ENCODE data around the gene CES3.

CES3 gene

GRCh38 chr16:66961065-66961744, at the start of gene CES3:
Gene CES3 (plus strand): TSS chr16:66961266. CDS start chr16:66961308, 42 bp downstream.
- no peak for DNase-seq (ENCODE audit: low read depth, low spot score)

GRCh38 chr16:66911801-66912200, 49.3 kb upstream of the CES3 start:
- DNase-seq (ENCODE audit: low read depth, low spot score): no peak

DNA sequence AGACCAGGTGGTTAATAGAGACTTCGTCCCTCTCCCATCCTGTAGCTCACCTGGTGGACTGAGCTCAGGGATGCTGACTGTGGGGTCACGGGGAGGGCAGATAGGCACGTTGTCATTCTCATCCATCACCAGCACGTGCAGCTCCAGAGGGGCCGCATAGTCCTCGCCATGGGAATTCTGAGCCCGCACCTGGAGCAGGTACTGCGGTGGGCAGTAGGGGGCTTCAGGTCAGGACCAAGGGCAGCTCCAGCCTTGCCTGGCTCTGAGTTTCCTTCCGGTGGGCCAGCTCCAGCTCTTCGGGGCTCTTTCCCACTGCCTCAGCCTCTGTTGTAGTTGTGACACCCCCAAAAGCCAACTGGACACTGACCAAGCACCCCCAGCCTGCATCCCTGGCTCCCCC, 48.0 kb upstream of the CES3 start:
- DNase-seq (ENCODE audit: low read depth, low spot score): no peak

DNA sequence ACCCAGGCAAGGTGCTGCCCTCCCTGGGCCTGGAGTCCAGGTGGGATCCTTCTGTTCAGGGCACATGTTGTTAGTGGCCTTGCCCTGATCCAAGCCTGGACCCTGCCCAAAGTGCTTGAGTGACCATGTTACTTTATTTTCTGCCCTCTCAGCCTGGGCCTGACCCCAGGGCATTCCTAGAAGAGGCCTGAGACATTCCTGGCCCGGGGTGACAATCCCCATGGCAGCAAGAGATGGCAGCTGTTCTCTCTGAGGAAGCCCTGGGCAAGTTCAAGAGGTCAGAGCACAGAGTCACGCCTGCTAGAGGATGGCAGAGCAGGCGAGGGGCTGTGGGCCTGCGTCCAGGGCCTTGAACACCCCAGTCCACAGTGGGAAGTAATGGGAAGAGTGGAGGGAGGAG, 47.4 kb upstream of the CES3 start:
- no peak for DNase-seq (ENCODE audit: low read depth, low spot score)

- no peak for DNase-seq (ENCODE audit: low read depth, low spot score)
Measured at GRCh38 chr16:66914541-66914940, 46.5 kb upstream of the CES3 start.

DNA sequence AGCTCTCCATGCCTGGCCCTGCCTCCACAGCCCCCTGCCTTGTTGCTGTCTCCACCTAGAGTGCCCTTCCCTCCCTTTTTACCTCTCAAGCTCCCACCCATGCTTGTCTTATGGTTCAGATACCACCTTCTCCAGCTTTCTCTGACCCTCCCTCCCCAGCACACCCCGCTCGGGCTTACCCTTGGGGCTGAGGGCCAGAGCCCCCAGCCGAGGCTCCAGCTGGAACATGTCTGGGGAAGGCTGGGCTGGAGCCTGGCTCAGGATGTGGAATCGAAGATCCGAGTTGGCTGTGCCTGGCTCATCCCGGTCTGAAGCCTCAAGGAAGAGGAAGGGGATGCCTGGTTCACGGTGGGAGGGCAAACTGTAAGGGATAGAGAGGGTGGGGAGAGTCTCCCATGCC, 46.0 kb upstream of the CES3 start:
- DNase-seq (ENCODE audit: low read depth, low spot score): no peak

- no peak for DNase-seq (ENCODE audit: low read depth, low spot score)
Measured at GRCh38 chr16:66916518-66916917, 44.5 kb upstream of the CES3 start.

DNA sequence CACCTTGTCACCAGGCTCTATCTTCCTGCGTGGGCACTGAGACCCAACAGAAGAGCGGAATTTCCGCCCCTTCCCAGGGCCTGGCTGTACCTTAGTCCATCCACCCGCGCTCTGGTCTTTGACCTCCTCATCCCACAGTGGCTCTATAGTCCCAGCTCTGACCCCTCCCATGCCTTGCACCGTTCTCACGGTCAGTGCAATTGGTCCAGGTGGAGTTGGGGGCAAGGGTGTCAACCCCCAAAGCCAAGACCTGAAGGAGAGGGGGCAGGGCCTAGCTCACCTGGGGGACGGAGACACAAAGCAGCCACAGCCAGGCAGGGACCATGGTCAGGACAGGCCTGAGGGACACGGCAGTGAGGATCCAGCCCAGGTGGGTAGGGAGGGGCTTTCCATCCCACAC, 43.3 kb upstream of the CES3 start:
- no peak for DNase-seq (ENCODE audit: low read depth, low spot score)

GRCh38 chr16:66918355-66918754, 42.7 kb upstream of the CES3 start:
- no peak for DNase-seq (ENCODE audit: low read depth, low spot score)

GRCh38 chr16:66918803-66919568, 42.1 kb upstream of the CES3 start, which contains the start of gene CDH16:
Gene CDH16 (minus strand): TSS chr16:66918885. CDS start chr16:66918065, 820 bp downstream.
- no peak for DNase-seq (ENCODE audit: low read depth, low spot score)

GRCh38 chr16:66919569-66920298, 41.3 kb upstream of the CES3 start:
- DNase-seq (ENCODE audit: low read depth, low spot score): no peak

GRCh38 chr16:66920299-66920590, 40.8 kb upstream of the CES3 start:
- DNase-seq (ENCODE audit: low read depth, low spot score): no peak

DNA sequence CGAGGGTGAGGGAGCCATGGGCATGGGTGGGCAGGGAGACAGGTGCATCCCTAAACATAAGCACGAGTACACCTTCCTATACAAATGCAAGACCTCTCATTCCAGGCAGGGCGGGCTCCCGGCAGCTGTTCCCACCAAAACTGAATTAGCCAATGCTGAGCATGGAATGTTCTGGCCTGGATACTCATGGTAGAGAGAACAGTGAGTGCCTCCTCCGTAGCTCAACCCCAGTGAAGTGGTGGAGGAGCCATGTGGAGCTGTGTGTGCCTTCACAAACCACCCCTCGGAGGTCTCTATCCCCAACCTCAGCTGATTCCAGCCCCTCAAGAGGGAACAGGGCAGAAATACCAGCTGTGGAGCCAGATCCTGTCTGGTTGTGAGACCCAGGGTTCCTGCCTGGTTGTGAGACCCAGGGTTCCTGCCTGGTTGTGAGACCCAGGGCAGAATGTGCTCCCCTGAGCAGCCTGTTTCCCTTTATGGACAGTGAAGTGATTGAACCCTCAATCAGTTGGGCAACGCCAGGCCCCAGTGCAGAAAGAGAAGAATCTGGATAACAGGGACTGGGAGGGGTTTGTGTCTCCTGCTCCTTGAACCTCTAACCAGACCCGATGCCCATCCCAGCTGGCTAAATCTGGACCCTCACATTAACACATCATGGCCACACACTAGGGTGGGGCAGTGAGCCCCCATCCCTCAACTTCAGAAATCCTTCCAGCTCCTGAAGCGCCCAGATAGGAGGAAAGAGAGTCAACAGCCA, 40.0 kb upstream of the CES3 start:
- no peak for DNase-seq (ENCODE audit: low read depth, low spot score)

DNA sequence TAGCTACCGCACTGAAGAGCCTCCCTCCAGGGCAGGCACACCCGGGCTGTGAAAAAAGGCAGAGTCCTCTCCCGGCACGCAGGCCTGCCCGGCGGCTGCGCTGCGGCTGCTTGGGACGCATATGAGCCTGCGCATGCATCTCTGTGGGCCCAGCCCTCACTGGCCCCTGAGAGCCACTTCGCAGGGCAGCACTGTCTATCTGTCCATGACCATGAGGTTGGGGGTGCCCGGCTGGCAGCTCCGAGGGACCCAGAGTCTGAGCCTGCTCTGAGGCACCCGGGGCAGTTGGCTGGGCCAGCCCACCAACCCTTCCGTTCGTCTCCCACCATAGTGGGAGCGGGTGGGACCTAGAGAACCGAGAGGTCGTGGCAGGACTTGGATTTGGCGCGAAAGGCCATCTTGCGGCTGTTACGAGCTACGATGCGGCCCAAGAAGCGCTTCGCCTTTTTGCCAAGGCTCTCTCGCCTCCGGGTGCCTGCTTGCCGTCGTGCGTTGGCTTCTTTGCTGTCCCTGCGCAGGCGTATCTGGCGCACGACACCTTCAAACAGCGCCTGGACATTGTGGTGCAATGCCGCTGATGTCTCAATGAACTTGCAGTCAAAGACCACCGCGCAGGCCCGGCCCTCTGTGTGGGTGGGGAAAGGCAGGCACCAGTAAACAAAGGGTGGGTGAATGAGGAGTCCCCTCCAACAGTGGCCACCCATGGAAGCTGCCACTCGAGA, 39.2 kb upstream of the CES3 start:
- DNase-seq (ENCODE audit: low read depth, low spot score): no peak

DNA sequence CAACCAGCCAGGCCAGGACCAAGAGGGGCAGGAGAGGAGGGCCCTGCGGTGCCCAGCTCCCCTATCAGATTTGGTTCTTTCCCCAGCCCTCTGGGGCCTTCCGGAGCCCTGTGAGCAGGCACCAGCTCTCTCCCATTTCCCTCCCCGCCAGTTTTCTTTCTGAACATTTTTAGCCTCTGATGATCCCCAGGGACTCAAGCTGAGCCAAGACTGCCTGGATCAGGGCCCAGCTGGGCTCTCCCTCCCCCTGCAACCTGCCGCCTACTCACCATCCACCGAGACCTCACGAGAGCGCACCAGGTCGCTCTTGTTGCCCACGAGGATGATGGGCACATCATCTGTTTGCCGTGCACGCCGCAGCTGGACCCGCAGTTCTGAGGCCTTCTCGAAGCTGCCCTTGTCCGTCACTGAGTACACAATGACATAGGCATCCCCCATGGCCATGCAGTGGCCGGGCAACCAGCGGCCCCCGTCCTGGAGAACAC, 37.8 kb upstream of the CES3 start:
- no peak for DNase-seq (ENCODE audit: low read depth, low spot score)

DNA sequence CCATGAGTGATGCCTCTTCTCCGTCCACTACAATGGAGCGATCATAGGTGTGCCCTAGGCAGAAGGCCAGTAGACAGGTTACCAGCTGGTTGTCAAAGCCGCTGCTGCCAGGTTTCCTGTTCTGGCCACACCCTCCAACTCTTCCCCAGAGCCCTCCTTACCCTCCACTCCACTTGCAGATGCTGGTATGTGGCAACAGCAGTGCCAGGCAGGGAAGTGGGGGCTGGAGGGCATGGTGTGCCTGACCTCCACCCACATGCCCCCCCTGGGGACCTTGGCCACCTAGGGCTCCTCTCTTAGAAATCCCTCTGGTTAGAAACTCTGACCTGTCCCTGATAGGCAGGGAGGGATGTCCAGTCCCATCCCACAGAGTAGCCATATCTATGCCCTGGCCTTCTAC, 37.2 kb upstream of the CES3 start:
- DNase-seq (ENCODE audit: low read depth, low spot score): no peak

- no peak for DNase-seq (ENCODE audit: low read depth, low spot score)
Measured at GRCh38 chr16:66924527-66925321, 36.3 kb upstream of the CES3 start.

DNA sequence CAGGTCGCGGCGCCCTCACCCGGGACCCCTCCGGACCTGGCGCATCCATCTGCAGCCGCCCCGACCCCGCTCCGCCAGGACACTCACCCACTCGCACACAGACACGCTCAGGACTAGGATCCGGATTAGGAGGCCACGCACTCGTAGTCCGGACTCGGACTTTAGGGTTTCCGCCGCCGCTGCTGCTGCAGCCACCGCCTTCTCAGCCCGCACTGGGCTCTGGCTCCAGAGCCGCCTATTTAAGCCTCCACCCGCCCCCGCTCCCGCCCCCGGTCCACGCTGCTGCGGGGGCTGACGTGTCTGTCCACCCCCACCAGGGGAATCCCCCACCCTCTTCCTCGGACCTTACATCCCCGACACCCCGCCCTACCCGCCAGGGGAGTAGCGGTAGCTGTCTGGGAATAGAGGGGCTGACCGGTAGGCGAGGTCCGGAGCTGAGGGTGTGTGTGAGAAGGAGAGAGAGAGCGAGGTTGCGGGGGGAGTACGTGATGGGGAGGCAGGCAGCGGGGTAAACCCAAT, 35.7 kb upstream of the CES3 start, which contains the start of gene RRAD:
TSS of gene RRAD (minus strand) at position 214 of the 519 bp plus-strand sequence. CDS start 356 bp downstream, outside the sequence.
- DNase-seq (ENCODE audit: low read depth, low spot score): no peak

DNA sequence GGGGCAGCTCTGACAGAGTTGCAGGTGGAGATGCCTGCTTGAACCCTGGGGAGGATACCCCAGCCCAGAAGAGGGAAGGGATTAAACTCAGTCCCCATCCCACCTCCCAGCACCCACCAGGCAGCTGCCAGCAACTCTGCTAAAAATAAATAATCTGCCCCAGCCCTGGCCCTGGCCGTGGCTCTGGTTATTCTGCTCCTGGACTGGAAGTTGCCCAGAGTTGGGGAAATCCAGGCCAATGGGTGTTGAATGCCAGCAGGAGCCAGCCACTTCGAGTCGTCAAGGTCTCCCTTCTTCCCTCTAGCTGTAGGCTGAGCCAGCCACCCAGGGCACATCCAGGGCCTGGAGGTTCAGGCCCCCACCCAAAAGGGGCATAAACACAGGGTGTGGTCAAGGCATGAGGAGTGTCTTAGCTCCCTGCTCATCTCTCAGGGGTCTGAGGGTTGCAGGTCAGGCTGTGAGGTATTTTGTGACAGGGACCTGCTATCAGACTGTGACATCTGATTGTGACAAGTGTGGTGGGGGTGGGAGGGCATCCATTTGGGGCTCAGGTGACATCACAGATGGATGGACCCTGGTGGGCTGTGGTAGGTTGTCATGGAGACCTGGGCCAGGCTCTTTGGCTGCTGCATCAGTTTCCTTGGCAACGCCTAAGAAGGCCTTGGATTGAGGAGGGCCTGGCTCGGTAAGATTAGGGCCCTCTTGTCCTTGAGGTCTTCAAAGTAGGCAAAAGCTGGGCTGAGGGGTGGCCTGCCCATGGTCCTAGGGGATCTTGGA, 34.7 kb upstream of the CES3 start:
- DNase-seq (ENCODE audit: low read depth, low spot score): no peak
